GM12878 (cell line): ENCODE results near the gene SLC25A43. TPM values are rescaled to one million over a fixed set of nuclear protein-coding genes. Genes with fewer than 3 reads are reported as not detected.
"Not testable (repeated sequence)": the region's sequence is repeated elsewhere in the genome, so short reads cannot be mapped to it uniquely, and the experiment has no call there.

ENCODE experiments used
- ATAC-seq: fragments of 200-7000 bp; cut with Tn5 transposase; 3 replicates; pipeline ENCODE4 v1.9.1; 2020; ENCODE audit warnings: mild to moderate bottlenecking, moderate library complexity
- BruUV-seq: library from RNA; stranded (reverse); fragments of 400-500 nt; replicated peaks from 2 replicates; lab custom pipeline; 2021; lab: Mats Ljungman, UMichigan
- CTCF ChIA-PET: fragments of 300-600 bp; sonication (Branson Sonifier 250); formaldehyde crosslinking; extraction: SDS; loops from one replicate; lab custom pipeline; 2021; ENCODE audit warnings: inconsistent platforms; lab: Yijun Ruan, JAX
- POLR2A ChIA-PET: fragments of 350-600 bp; formaldehyde crosslinking; extraction: SDS; loops from one replicate; lab custom pipeline; 2021; ENCODE audit warnings: inconsistent platforms; lab: Charles Lee
- RAD21 ChIA-PET: fragments of 300-600 bp; sonication (Branson Sonifier 250); formaldehyde crosslinking; loops from one replicate; lab custom pipeline; 2023; ENCODE audit warnings: antibody characterized with exemption; ENCODE audit not compliant: unreplicated experiment; lab: Charles Lee
- SMC1A ChIA-PET: fragments of 300-600 bp; sonication (Branson Sonifier 250); formaldehyde crosslinking; loops from one replicate; lab custom pipeline; 2023; ENCODE audit not compliant: unreplicated experiment, uncharacterized antibody; lab: Charles Lee
- DNase-seq: peaks from one replicate; pipeline ENCODE4 v3.0.0-alpha.2; 2011; ENCODE audit warnings: low read depth, low spot score
- FAIRE-seq: peaks from 3 replicates; lab custom pipeline; 2011; peaks lifted over from hg19 to GRCh38; lab: Jason Lieb, UNC
- H2AFZ ChIP-seq: 2 replicates; pipeline ENCODE4 v1.6.0; 2011; ENCODE audit warnings: low read depth, low read length, control low read depth; ENCODE audit not compliant: control insufficient read depth
- H3K27ac ChIP-seq: 2 replicates; pipeline ENCODE4 v1.5.1; 2011; ENCODE audit warnings: control low read depth; ENCODE audit not compliant: control insufficient read depth, insufficient read depth
- H3K27me3 ChIP-seq, 2 experiments: replicated peaks in 1 of 2; 2 replicates each; pipeline versions ENCODE4 v1.6.0 to v1.6.1; 2011; ENCODE audit warnings: low read length in 1 of 2; ENCODE audit not compliant: control insufficient read depth in 2 of 2, insufficient read depth in 2 of 2
- H3K36me3 ChIP-seq, 2 experiments: 2 replicates each; pipeline ENCODE4 v1.5.1; 2011; ENCODE audit warnings: low read length in 1 of 2; ENCODE audit not compliant: control insufficient read depth in 2 of 2, insufficient read depth in 2 of 2
- H3K4me1 ChIP-seq: 2 replicates; pipeline ENCODE4 v1.6.1; 2011; ENCODE audit warnings: mild to moderate bottlenecking, low read length, moderate library complexity, mixed read lengths; ENCODE audit not compliant: control insufficient read depth, insufficient read depth
- H3K4me2 ChIP-seq: 2 replicates; pipeline ENCODE4 v1.6.0; 2011; ENCODE audit warnings: control low read depth; ENCODE audit not compliant: control insufficient read depth, insufficient read depth
- H3K4me3 ChIP-seq: fragments of 200-600 bp; sonication (generic); 2 replicates; pipeline ENCODE4 v1.5.1; 2016
- H3K79me2 ChIP-seq: 2 replicates; pipeline ENCODE4 v1.6.0; 2011; ENCODE audit warnings: low read length; ENCODE audit not compliant: control insufficient read depth, insufficient read depth
- H3K9ac ChIP-seq: 2 replicates; pipeline ENCODE4 v1.8.0; 2011; ENCODE audit warnings: low read length, control low read depth, mixed read lengths; ENCODE audit not compliant: control insufficient read depth, insufficient read depth
- H3K9me3 ChIP-seq: replicated peaks from 3 replicates; pipeline ENCODE4 v1.5.1; 2011; ENCODE audit warnings: mild to moderate bottlenecking, low read length; ENCODE audit not compliant: control insufficient read depth, insufficient read depth
- H4K20me1 ChIP-seq: 2 replicates; pipeline ENCODE4 v1.6.0; 2011; ENCODE audit not compliant: control insufficient read depth, insufficient read depth
- IKZF2 ChIP-seq, 2 experiments: fragments of 450-650 bp; IDR thresholded peaks; 2 replicates each; pipeline ENCODE4 v1.6.1; 2017; ENCODE audit warnings: mild to moderate bottlenecking in 2 of 2, moderate library complexity in 2 of 2
- WGBS: methylation state at CpG from one replicate; pipeline ENCODE4 v1.1.6; 2016; ENCODE audit warnings: low lambda C conversion rate; ENCODE audit not compliant: insufficient replicate concordance, insufficient coverage; ENCODE audit errors: missing lambda C conversion rate; 5-methylcytosine and 5-hydroxymethylcytosine counted together
- in situ Hi-C: fragments of 300-500 bp; cut with MboI; formaldehyde crosslinking; loops from 9 replicates; pipeline ENCODE4 v1.14.3; 2018; ENCODE audit warnings: mixed read lengths
- intact Hi-C: fragments of 100-400 bp; cut with micrococcal nuclease; formaldehyde crosslinking; loops from one replicate; pipeline ENCODE4 v1.14.2; 2022; ENCODE audit not compliant: unreplicated experiment
- polyA plus RNA-seq, 11 experiments: library from polyadenylated mRNA; depleted of rRNA in 4 of 11; unstranded in 6 of 11; stranded (reverse) in 5 of 11; fragments of >200 nt; fragmentation: Nextera tagmentation in 4 of 11; fragmentation: Illumina TruSeq in 1 of 11; extraction: Ambion mirVana in 4 of 11; extraction: Trizol in 1 of 11; gene quantifications; 1 replicate in 1 of 11; 2 replicates in 10 of 11; pipeline versions ENCODE4 v1.2.1 to v1.2.3, GENCODE V29; 2011 to 2016; ENCODE audit warnings: inconsistent platforms in 2 of 11, missing spikeins in 2 of 11, low read depth in 1 of 11
- total RNA-seq, 4 experiments: library from RNA; depleted of rRNA in 3 of 4; stranded (reverse); fragments of >200 nt in 3 of 4; fragmentation: Illumina TruSeq in 1 of 4; extraction: Trizol in 1 of 4; gene quantifications; 2 replicates each; pipeline versions ENCODE4 v1.2.1 to v1.2.3, GENCODE V29; 2013 to 2021

The SLC25A43 gene
- total and polyA plus RNA-seq, 10 of the 15 experiments (the other 5 are each of a cell fraction or from before 2014, with no cell fraction given): 2.5 to 13.5 (median 6.8) TPM

DNA sequence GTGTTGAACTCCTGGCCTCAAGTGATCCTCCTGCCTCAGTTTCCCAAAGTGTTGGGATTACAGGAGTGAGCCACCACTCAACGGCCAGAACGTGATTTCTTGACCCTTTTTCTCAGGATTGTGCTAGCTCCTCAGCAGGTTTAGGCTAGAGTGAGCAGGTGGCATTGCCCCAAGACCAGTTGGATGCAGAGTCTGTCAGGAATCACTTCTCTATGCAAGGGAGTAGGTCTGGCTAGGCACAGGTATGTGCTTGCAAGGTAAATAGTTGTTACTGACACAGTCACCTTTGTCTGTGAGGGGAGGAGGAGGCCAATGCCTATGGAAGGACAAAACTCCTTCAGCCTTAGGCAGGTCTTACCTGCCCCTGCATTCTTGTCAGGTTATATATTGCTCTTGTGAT lies 93.3 kb downstream of the SLC25A43 start (continued):
- TF ChIP-seq IKZF2 (IDR thresholded peaks at IDR 0.05): no peak
- TF ChIP-seq, all 136 proteins: peak for 0

DNA sequence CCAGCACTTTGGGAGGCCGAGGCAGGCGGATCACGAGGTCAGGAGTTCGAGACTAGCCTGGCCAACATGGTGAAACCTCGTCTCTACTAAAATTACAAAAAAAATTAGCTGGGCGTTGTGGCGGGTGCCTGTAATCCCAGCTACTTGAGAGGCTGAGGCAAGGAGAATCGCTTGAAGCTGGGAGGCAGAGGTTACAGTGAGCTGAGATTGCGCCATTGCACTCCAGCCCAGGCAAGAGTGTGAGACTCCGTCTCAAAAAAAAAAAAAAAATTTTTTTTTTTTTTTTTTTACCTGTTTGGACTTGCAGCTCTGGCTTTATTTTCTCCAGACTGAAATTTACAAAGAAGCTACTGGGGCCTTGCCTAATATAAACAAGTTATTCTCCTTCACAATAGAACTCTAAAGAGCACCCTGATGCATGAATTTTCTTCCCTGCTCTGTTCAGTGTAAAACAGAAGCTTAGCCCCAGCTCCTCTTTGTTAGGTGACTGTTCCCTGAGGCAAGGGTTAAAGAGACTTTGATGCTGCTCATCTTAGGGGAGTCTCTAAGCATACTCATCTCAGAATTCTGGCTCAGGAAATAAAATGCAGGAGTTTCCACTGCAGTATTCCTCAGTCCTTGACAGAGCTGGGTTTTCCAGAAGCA lies 94.8 kb downstream of the SLC25A43 start:
- in situ Hi-C loops, RAD21 ChIA-PET, ATAC-seq, H3K9ac ChIP-seq, DNase-seq, H2AFZ ChIP-seq, BruUV-seq, H4K20me1 ChIP-seq, H3K4me1 ChIP-seq, H3K36me3 ChIP-seq, FAIRE-seq, H3K4me3 ChIP-seq, H3K9me3 ChIP-seq, H3K4me2 ChIP-seq, H3K27me3 ChIP-seq, H3K27ac ChIP-seq, H3K79me2 ChIP-seq: not testable (repeated sequence)
- ChIA-PET CTCF (interaction anchor here (0.8 to 1.9 kb wide), 6 partner anchors 11 to 287 kb away, joined by 3 to 6 read pairs (median 4); no protein-coding TSS in a partner anchor), SMC1A (interaction anchor here (0.5 to 1.7 kb wide), 7 partner anchors 9 to 266 kb away, joined by 3 to 5 read pairs (median 3); no protein-coding TSS in a partner anchor), POLR2A (interaction anchor here (0.6 to 0.9 kb wide), 2 partner anchors 19 to 99 kb away, joined by 3 to 4 read pairs; no protein-coding TSS in a partner anchor)
- 56% methylated on average over 10 of the region's 10 CpGs for WGBS
- intact Hi-C loops: loop anchor here (5.0 kb wide), 1 partner anchor 283 kb away; no protein-coding TSS in a partner anchor
